Measurements from ENCODE around the gene ERCC6. TPM values are rescaled to one million over a fixed set of nuclear protein-coding genes. Genes with fewer than 3 reads are reported as not detected.

ERCC6 gene
- total RNA-seq, 3 donors from 2014 or later (not counting 1 experiment from before 2014, with no cell fraction given): 36.4 to 54.6 (median 52.6) TPM

DNA sequence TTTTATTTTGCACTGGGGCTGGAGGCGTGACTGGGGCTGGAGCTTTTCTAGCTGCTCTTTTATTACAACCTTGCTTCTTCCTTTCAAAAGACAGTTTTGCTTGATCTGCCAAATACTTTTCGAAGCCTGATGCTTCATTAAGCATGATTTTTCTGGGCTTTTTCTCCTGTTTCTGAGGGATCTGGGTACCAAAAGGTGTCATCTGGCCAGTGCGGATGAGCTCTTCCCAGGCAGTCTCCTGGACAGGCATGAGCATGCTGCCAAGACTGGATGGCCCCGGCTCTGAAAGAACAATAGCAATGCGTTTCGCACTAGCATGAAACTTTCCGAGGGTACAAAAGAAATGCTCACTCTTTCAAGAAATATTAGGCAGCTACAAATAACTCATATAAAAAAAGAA, 14.4 kb downstream of the ERCC6 start:
- DNase-seq (no peak), ATAC-seq (no peak)
- Histone ChIP-seq H3K36me3 (ENCODE audit: control insufficient read depth, insufficient read depth, low read length) (peaks cover 75% of the 10 kb centered on the region), H3K4me3 (ENCODE audit: low read length) (no peak overlapping the region), H3K9me3 (ENCODE audit: control insufficient read depth, insufficient read depth, low read length) (no peaks in the 10 kb centered on the region), H3K27ac (ENCODE audit: low read length) (no peak overlapping the region), H3K4me1 (ENCODE audit: control insufficient read depth, insufficient read depth, low read length) (no peaks in the 10 kb centered on the region), H3K27me3 (ENCODE audit: control insufficient read depth, insufficient read depth, low read length) (no peaks in the 10 kb centered on the region)
- Mint-ChIP-seq H3K9me3 (no peaks in the 10 kb centered on the region), H3K27me3 (ENCODE audit: low read depth in 2 of 2) (no peaks in the 10 kb centered on the region), H3K27ac (no peak overlapping the region), H3K4me3 (no peak overlapping the region), H3K36me3 (peaks cover 32% of the 10 kb centered on the region), H3K4me1 (peaks cover 9 to 23% of the 10 kb centered on the region in 2 donors)
- TF ChIP-seq, protein P1, sequence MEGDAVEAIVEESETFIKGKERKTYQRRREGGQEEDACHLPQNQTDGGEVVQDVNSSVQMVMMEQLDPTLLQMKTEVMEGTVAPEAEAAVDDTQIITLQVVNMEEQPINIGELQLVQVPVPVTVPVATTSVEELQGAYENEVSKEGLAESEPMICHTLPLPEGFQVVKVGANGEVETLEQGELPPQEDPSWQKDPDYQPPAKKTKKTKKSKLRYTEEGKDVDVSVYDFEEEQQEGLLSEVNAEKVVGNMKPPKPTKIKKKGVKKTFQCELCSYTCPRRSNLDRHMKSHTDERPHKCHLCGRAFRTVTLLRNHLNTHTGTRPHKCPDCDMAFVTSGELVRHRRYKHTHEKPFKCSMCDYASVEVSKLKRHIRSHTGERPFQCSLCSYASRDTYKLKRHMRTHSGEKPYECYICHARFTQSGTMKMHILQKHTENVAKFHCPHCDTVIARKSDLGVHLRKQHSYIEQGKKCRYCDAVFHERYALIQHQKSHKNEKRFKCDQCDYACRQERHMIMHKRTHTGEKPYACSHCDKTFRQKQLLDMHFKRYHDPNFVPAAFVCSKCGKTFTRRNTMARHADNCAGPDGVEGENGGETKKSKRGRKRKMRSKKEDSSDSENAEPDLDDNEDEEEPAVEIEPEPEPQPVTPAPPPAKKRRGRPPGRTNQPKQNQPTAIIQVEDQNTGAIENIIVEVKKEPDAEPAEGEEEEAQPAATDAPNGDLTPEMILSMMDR (IDR thresholded peaks at IDR 0.05): no peak
- 100% methylated on average over 7 of the region's 7 CpGs for WGBS (ENCODE audit: insufficient coverage)
- intact Hi-C loops (cut with micrococcal nuclease): no loop called here

DNA sequence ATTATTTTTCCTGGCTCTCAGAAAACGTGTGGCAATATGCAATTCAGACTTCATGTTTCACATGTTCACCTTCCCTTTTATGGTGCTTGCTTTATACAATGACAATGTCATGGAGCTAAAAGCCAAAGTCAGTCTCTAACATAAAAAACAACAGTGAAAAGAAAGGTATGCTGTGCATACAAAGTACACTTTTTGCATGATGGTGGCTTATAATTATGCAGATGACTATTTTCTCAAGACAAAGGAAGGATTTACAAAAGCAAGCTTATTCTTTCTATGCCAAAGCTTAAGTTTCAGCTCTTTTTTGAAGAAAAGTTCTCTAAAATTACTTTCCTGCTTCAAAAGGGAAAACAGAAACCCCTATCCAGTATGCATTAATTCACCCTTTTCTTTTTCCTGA, 15.6 kb downstream of the ERCC6 start:
- H3K4me3 Mint-ChIP-seq: no peak overlapping the region
- no peaks in the 10 kb centered on the region for H3K27me3 Mint-ChIP-seq (ENCODE audit: low read depth in 2 of 2)
- ATAC-seq: no peak
- no peaks in the 10 kb centered on the region for H3K4me1 ChIP-seq (ENCODE audit: control insufficient read depth, insufficient read depth, low read length)
- peaks cover 13 to 20% of the 10 kb centered on the region in 2 donors for H3K4me1 Mint-ChIP-seq
- TF ChIP-seq, protein P1 (IDR thresholded peaks at IDR 0.05): no peak
- no peak overlapping the region for H3K27ac Mint-ChIP-seq
- H3K9me3 Mint-ChIP-seq: no peaks in the 10 kb centered on the region
- intact Hi-C loops (cut with micrococcal nuclease): no loop called here
- peaks cover 68% of the 10 kb centered on the region for H3K36me3 ChIP-seq (ENCODE audit: control insufficient read depth, insufficient read depth, low read length)
- no peak overlapping the region for H3K4me3 ChIP-seq (ENCODE audit: low read length)
- H3K27ac ChIP-seq (ENCODE audit: low read length): no peak overlapping the region
- H3K27me3 ChIP-seq (ENCODE audit: control insufficient read depth, insufficient read depth, low read length): no peaks in the 10 kb centered on the region
- peaks cover 30% of the 10 kb centered on the region for H3K36me3 Mint-ChIP-seq
- H3K9me3 ChIP-seq (ENCODE audit: control insufficient read depth, insufficient read depth, low read length): no peaks in the 10 kb centered on the region
- 64% methylated on average over 1 of the region's 1 CpG for WGBS (ENCODE audit: insufficient coverage)
- no peak for DNase-seq

DNA sequence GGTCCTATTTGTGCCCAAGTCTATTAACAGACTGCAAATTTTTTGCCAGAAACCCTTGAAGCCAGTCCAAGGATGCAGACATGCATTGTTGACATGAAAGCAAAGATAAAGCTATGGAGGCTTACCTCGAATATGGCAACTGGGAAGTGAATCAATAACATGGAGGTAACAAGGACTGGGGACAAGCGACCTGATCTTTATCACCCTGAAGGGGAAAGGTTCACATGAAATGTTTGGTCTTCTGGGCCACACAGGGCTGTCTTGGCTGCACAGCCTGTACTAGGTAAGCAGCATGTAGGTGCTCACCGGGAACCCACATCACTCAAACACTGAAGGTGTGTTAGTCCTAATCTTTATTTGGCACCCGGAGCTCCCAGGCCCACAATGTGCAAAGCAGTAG, 17.9 kb downstream of the ERCC6 start:
- intact Hi-C loops (cut with micrococcal nuclease): no loop called here
- Mint-ChIP-seq H3K4me1 (peaks cover 12 to 13% of the 10 kb centered on the region in 2 donors), H3K27ac (no peak overlapping the region), H3K9me3 (no peaks in the 10 kb centered on the region), H3K4me3 (no peak overlapping the region), H3K36me3 (peaks cover 16% of the 10 kb centered on the region), H3K27me3 (ENCODE audit: low read depth in 2 of 2) (no peaks in the 10 kb centered on the region)
- H3K27ac ChIP-seq (ENCODE audit: low read length): no peak overlapping the region
- no peak for DNase-seq
- WGBS (ENCODE audit: insufficient coverage): 75% methylated on average over 3 of the region's 4 CpGs
- H3K4me3 ChIP-seq (ENCODE audit: low read length): no peak overlapping the region
- H3K9me3 ChIP-seq (ENCODE audit: control insufficient read depth, insufficient read depth, low read length): no peaks in the 10 kb centered on the region
- H3K36me3 ChIP-seq (ENCODE audit: control insufficient read depth, insufficient read depth, low read length): peaks cover 50% of the 10 kb centered on the region
- H3K4me1 ChIP-seq (ENCODE audit: control insufficient read depth, insufficient read depth, low read length): no peaks in the 10 kb centered on the region
- no peaks in the 10 kb centered on the region for H3K27me3 ChIP-seq (ENCODE audit: control insufficient read depth, insufficient read depth, low read length)
- TF ChIP-seq, protein P1 (IDR thresholded peaks at IDR 0.05): no peak
- ATAC-seq: no peak

DNA sequence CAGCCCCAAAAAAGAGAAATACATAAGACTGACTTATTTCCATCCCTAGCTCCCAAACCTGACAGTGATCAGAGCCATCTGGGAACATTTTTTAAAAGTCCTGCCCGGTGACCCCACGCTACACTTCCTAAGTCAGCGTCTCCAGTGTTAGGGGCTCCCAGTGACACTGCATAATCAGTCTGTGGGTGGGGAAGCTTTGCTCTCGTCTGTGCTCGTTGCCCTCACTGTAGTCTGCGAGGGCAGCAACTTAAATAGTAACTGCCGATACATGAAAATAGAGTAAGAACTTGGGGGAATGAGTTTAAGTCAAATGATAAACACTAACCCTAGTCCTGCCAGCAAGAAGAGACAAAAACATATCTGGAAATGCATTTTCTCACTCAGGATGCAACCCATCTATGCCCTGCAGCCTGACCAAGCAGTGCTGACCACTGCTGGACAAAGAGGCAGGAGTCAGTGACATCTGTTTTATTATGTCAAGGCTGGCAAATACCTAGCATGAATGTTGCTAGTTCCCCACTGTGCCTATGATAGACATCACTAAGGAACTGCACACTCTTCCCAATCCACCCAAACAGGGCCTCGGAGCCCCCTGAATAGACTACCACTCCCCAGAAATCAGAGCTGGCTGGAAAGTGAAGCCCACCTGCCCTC, 18.7 kb downstream of the ERCC6 start:
- no peak overlapping the region for H3K4me3 ChIP-seq (ENCODE audit: low read length)
- 97% methylated on average over 6 of the region's 8 CpGs for WGBS (ENCODE audit: insufficient coverage)
- Mint-ChIP-seq H3K4me1 (peaks cover 12 to 13% of the 10 kb centered on the region in 2 donors), H3K9me3 (no peaks in the 10 kb centered on the region), H3K27ac (no peak overlapping the region), H3K27me3 (ENCODE audit: low read depth in 2 of 2) (no peaks in the 10 kb centered on the region), H3K4me3 (no peak overlapping the region), H3K36me3 (peaks cover 16% of the 10 kb centered on the region)
- ATAC-seq: no peak
- H3K36me3 ChIP-seq (ENCODE audit: control insufficient read depth, insufficient read depth, low read length): peaks cover 51% of the 10 kb centered on the region
- intact Hi-C loops (cut with micrococcal nuclease): no loop called here
- H3K27me3 ChIP-seq (ENCODE audit: control insufficient read depth, insufficient read depth, low read length): no peaks in the 10 kb centered on the region
- TF ChIP-seq, protein P1 (IDR thresholded peaks at IDR 0.05): no peak
- H3K27ac ChIP-seq (ENCODE audit: low read length): no peak overlapping the region
- no peaks in the 10 kb centered on the region for H3K4me1 ChIP-seq (ENCODE audit: control insufficient read depth, insufficient read depth, low read length)
- no peak for DNase-seq
- no peaks in the 10 kb centered on the region for H3K9me3 ChIP-seq (ENCODE audit: control insufficient read depth, insufficient read depth, low read length)

Measured in natural killer cell (primary cell).